K562 (cell line): Measurements from ENCODE around the gene HOXB5. TPM values are rescaled to one million over a fixed set of nuclear protein-coding genes. Genes with fewer than 3 reads are reported as not detected.
A peak's percentile ranks its signal among the peaks of the same experiment; 100 is the strongest.

Source experiments
- CGGBP1 ChIP-seq: fragments of 250-450 bp; sonication (Bioruptor Pico); IDR thresholded peaks from 2 replicates; pipeline ENCODE4 v1.9.0; 2021; ENCODE audit warnings: mild to moderate bottlenecking
- HDAC3 ChIP-seq: fragments of 450-650 bp; IDR thresholded peaks from 2 replicates; pipeline ENCODE4 v1.6.1; 2018; ENCODE audit warnings: borderline replicate concordance, mild to moderate bottlenecking, moderate library complexity; ENCODE audit not compliant: partially characterized antibody
- KDM5B ChIP-seq: fragments of 200-600 bp; sonication (generic); IDR thresholded peaks from 2 replicates; pipeline ENCODE4 v1.6.1; 2012; ENCODE audit warnings: low read depth, mild to moderate bottlenecking, moderate library complexity, low read length, control low read depth, inconsistent platforms; ENCODE audit not compliant: insufficient replicate concordance
- PRDM10 ChIP-seq: fragments of 450-650 bp; IDR thresholded peaks from 2 replicates; pipeline ENCODE4 v1.6.1; 2018; ENCODE audit not compliant: partially characterized antibody
- RBFOX2 ChIP-seq: fragments of 200-400 bp; formaldehyde crosslinking; IDR thresholded peaks from 2 replicates; pipeline ENCODE4 v1.6.1; 2017; ENCODE audit warnings: low read depth, mild to moderate bottlenecking, low read length, moderate library complexity
- RBM15 ChIP-seq: fragments of 200-400 bp; formaldehyde crosslinking; IDR thresholded peaks from 2 replicates; pipeline ENCODE4 v1.6.1; 2018; ENCODE audit warnings: mild to moderate bottlenecking, low read length, moderate library complexity; ENCODE audit not compliant: insufficient read depth
- SPI1 ChIP-seq: IDR thresholded peaks from 2 replicates; pipeline ENCODE4 v1.6.1; 2011; ENCODE audit warnings: low read depth, low read length, control low read depth, borderline replicate concordance
- SREBF2 ChIP-seq: sonication (generic); formaldehyde crosslinking; IDR thresholded peaks from 2 replicates; pipeline ENCODE4 v1.4.0; 2020; ENCODE audit warnings: mild to moderate bottlenecking, missing genetic modification reagents
- ZC3H11A ChIP-seq: IDR thresholded peaks from 2 replicates; pipeline ENCODE4 v1.6.1; 2012; ENCODE audit warnings: low read depth, low read length, improper control_type of control experiment
- ZNF146 ChIP-seq: IDR thresholded peaks from one replicate; pipeline ENCODE4 v1.6.1; 2018; ENCODE audit warnings: missing compliant biosample characterization; ENCODE audit not compliant: unreplicated experiment
- ZNF639 ChIP-seq, 2 experiments: fragments of 200-800 bp in 1 of 2; sonication (Bioruptor generic) in 1 of 2; sonication (generic) in 1 of 2; formaldehyde crosslinking in 1 of 2; IDR thresholded peaks in 1 of 2; conservative IDR thresholded peaks in 1 of 2; 2 replicates each; pipeline versions ENCODE4 v1.5.0 to v1.6.1; 2016 to 2020; ENCODE audit warnings: missing compliant biosample characterization in 1 of 2, missing genetic modification characterization in 1 of 2, missing genetic modification reagents in 1 of 2
- polyA plus RNA-seq, 8 experiments: library from polyadenylated mRNA; depleted of rRNA in 4 of 8; stranded (reverse) in 5 of 8; unstranded in 3 of 8; fragments of >200 nt; fragmentation: Nextera tagmentation in 2 of 8; fragmentation: Illumina TruSeq in 1 of 8; extraction: Ambion mirVana in 2 of 8; extraction: Trizol in 1 of 8; gene quantifications; 2 replicates each; pipeline versions ENCODE4 v1.2.1 to v1.2.3, GENCODE V29; 2011 to 2014; ENCODE audit warnings: inconsistent platforms in 1 of 8, missing spikeins in 1 of 8
- total RNA-seq, 7 experiments: library from RNA; depleted of rRNA in 6 of 7; stranded (reverse); fragments of >200 nt in 6 of 7; fragmentation: Illumina TruSeq in 2 of 7; extraction: Trizol in 2 of 7; gene quantifications; 2 replicates each; pipeline versions ENCODE4 v1.2.1 to v1.2.3, GENCODE V29; 2011 to 2021; ENCODE audit warnings: low replicate concordance in 1 of 7
- TF ChIP-seq, protein P1 (sequence below): IDR thresholded peaks from 2 replicates; pipeline ENCODE4 v1.6.1; 2014; ENCODE audit warnings: antibody characterized with exemption
- TF ChIP-seq, protein P2 (sequence below): fragments of 250-450 bp; sonication (Bioruptor Pico); IDR thresholded peaks from 2 replicates; pipeline ENCODE4 v1.5.0; 2021

HOXB5 gene
- total and polyA plus RNA-seq, 9 of the 15 experiments (the other 6 are each of a cell fraction or from before 2014, with no cell fraction given): 0.24 to 2.7 (median 0.65) TPM

DNA sequence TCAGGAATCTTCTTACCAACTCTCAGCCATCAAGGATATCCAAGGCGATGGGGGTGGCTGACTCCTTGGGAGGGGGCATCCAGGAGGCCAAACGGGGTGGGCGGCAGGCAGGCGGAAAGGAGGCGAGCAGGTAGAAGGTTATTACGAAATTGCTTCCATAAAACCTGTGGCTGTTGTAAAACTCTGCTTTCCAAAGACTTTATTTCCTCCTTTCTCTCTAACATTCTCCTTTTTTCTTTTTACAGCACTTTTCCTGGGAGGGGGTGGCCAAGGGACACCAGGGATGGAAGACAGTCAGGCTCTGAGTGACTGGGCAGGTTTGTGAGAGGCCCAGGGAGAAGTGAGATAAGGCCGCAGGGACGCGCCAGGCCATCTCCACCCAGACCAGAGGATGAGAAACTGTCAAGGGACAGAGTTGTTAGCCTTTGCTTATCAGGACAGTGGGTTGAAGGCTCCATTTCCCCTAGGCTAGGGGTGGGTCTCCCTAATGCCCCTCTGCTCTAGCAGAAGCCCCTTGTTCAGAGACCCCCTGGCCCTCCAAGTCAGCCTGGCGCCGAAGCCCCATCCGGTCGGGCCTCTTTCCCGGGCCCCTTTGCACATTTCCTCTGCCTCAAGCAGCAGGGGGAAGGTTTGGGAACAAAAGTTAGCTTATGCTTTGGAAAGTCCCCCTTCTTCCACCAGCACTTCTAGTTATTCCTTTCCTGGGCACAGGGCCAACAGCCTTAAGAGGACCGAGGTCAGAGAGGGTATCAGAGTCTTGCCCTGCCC, 37.5 kb upstream of the HOXB5 start (continued):
- TF ChIP-seq, protein P1, sequence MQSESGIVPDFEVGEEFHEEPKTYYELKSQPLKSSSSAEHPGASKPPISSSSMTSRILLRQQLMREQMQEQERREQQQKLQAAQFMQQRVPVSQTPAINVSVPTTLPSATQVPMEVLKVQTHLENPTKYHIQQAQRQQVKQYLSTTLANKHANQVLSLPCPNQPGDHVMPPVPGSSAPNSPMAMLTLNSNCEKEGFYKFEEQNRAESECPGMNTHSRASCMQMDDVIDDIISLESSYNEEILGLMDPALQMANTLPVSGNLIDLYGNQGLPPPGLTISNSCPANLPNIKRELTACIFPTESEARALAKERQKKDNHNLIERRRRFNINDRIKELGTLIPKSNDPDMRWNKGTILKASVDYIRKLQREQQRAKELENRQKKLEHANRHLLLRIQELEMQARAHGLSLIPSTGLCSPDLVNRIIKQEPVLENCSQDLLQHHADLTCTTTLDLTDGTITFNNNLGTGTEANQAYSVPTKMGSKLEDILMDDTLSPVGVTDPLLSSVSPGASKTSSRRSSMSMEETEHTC: peak; percentile 40; the same call in 1 of the 2 replicates
- peak; percentile 98 for TF ChIP-seq PRDM10
- no peak for TF ChIP-seq SREBF2 (CRISPR knock-in tag)
- TF ChIP-seq RBFOX2: peak; percentile 69
- TF ChIP-seq, protein P2, sequence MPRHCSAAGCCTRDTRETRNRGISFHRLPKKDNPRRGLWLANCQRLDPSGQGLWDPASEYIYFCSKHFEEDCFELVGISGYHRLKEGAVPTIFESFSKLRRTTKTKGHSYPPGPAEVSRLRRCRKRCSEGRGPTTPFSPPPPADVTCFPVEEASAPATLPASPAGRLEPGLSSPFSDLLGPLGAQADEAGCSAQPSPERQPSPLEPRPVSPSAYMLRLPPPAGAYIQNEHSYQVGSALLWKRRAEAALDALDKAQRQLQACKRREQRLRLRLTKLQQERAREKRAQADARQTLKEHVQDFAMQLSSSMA (CRISPR knock-in tag): no peak
- no peak for TF ChIP-seq CGGBP1 (CRISPR knock-in tag)
- TF ChIP-seq KDM5B: peak; percentile 77
- TF ChIP-seq ZC3H11A: no peak
- no peak for TF ChIP-seq RBM15
- no peak for TF ChIP-seq ZNF146 (CRISPR knock-in tag)
- 0 out of 4 replicates have a peak, but pooled peaks of 1 of the 2 experiments have one; percentile 56 for TF ChIP-seq ZNF639 (CRISPR knock-in tag; conservative IDR thresholded peaks at IDR 0.05 in 1 of 2, IDR thresholded peaks at IDR 0.05 in 1 of 2)
- TF ChIP-seq SPI1: no peak
- TF ChIP-seq HDAC3: no peak
